Neural cell (in vitro differentiated cells): Measurements from ENCODE around the gene L1CAM. TPM values are rescaled to one million over a fixed set of nuclear protein-coding genes. Genes with fewer than 3 reads are reported as not detected.

Experiments used
- H2AFZ ChIP-seq: fragments of 200-600, 300-800 bp; sonication (generic), shearing (Covaris generic); 2 replicates; pipeline ENCODE4 v1.6.0; 2014; ENCODE audit warnings: low read depth, mild to moderate bottlenecking, antibody characterized with exemption, low read length, moderate library complexity
- H3F3A ChIP-seq: fragments of 200-600 bp; shearing (Covaris generic); 2 replicates; pipeline ENCODE4 v1.6.1; 2016; ENCODE audit warnings: mild to moderate bottlenecking, moderate library complexity, mixed read lengths, antibody characterized with exemption, low read length; ENCODE audit not compliant: insufficient read depth, poor library complexity, severe bottlenecking
- H3K27ac ChIP-seq: fragments of 200-600, 300-800 bp; sonication (generic), shearing (Covaris generic); 2 replicates; pipeline ENCODE4 v1.5.1; 2014; ENCODE audit warnings: mild to moderate bottlenecking, low read length, moderate library complexity
- H3K27me3 ChIP-seq: fragments of 300-800, 200-600 bp; sonication (generic), shearing (Covaris generic); 2 replicates; pipeline ENCODE4 v1.6.0; 2014; ENCODE audit warnings: mild to moderate bottlenecking, low read depth, low read length, moderate library complexity; ENCODE audit not compliant: insufficient read depth
- H3K36me3 ChIP-seq: fragments of 300-800, 200-600 bp; sonication (generic), shearing (Covaris generic); 2 replicates; pipeline ENCODE4 v1.5.1; 2014; ENCODE audit warnings: mild to moderate bottlenecking, antibody characterized with exemption, low read length, moderate library complexity; ENCODE audit not compliant: insufficient read depth
- H3K4me2 ChIP-seq: fragments of 300-800, 200-600 bp; sonication (generic), shearing (Covaris generic); 2 replicates; pipeline ENCODE4 v1.6.0; 2014; ENCODE audit warnings: mild to moderate bottlenecking, low read length
- H3K4me3 ChIP-seq: fragments of 300-800, 200-600 bp; sonication (generic), shearing (Covaris generic); 2 replicates; pipeline ENCODE4 v1.5.1; 2014; ENCODE audit warnings: mild to moderate bottlenecking, low read length, moderate library complexity
- H3K79me2 ChIP-seq: fragments of 200-600 bp; shearing (Covaris generic); replicated peaks from 2 replicates; pipeline ENCODE4 v1.6.0; 2014; ENCODE audit warnings: mild to moderate bottlenecking, low read length, moderate library complexity; ENCODE audit not compliant: insufficient read depth
- H3K9ac ChIP-seq: fragments of 300-800, 200-600 bp; sonication (generic), shearing (Covaris generic); 2 replicates; pipeline ENCODE4 v1.6.1; 2016; ENCODE audit warnings: mild to moderate bottlenecking, low read length, mixed read lengths
- H3K9me2 ChIP-seq: fragments of 200-600 bp; shearing (Covaris generic); 2 replicates; pipeline ENCODE4 v1.6.1; 2016; ENCODE audit warnings: mild to moderate bottlenecking, low read length, mixed read lengths; ENCODE audit not compliant: insufficient read depth
- H3K9me3 ChIP-seq: fragments of 200-600, 300-800 bp; sonication (generic), shearing (Covaris generic); 2 replicates; pipeline ENCODE4 v1.6.1; 2016; ENCODE audit warnings: mild to moderate bottlenecking, mixed run types, low read length, moderate library complexity, mixed read lengths
- H4K20me1 ChIP-seq: fragments of 200-600 bp; shearing (Covaris generic); 2 replicates; pipeline ENCODE4 v1.6.1; 2016; ENCODE audit warnings: mild to moderate bottlenecking, mixed run types; ENCODE audit not compliant: insufficient read depth
- EP300 ChIP-seq: fragments of 450-650 bp; conservative IDR thresholded peaks from 2 replicates; pipeline ENCODE4 v1.6.1; 2014; ENCODE audit warnings: antibody characterized with exemption, mild to moderate bottlenecking, moderate library complexity; ENCODE audit not compliant: poor library complexity, severe bottlenecking
- EZH2 ChIP-seq: fragments of 200-600, 300-800 bp; shearing (Covaris generic), sonication (generic); IDR thresholded peaks from 2 replicates; pipeline ENCODE4 v1.6.1; 2014; ENCODE audit warnings: antibody characterized with exemption, low read length, borderline replicate concordance, mild to moderate bottlenecking; ENCODE audit not compliant: insufficient read depth, poor library complexity, severe bottlenecking
- MXI1 ChIP-seq: fragments of 450-650 bp; conservative IDR thresholded peaks from 2 replicates; pipeline ENCODE4 v1.6.1; 2014; ENCODE audit warnings: antibody characterized with exemption, mild to moderate bottlenecking; ENCODE audit not compliant: poor library complexity, severe bottlenecking
- POLR2AphosphoS5 ChIP-seq: IDR thresholded peaks from 2 replicates; pipeline ENCODE4 v1.6.1; 2012
- RAD21 ChIP-seq: fragments of 450-650 bp; conservative IDR thresholded peaks from 2 replicates; pipeline ENCODE4 v1.6.1; 2014; ENCODE audit warnings: antibody characterized with exemption, mild to moderate bottlenecking, moderate library complexity
- REST ChIP-seq: IDR thresholded peaks from 2 replicates; pipeline ENCODE4 v1.6.1; 2012; ENCODE audit warnings: borderline replicate concordance
- SMC3 ChIP-seq: fragments of 450-650 bp; conservative IDR thresholded peaks from 2 replicates; pipeline ENCODE4 v1.6.1; 2014; ENCODE audit warnings: antibody characterized with exemption, mild to moderate bottlenecking, moderate library complexity; ENCODE audit not compliant: poor library complexity
- TAF1 ChIP-seq: IDR thresholded peaks from 2 replicates; pipeline ENCODE4 v1.6.1; 2012; ENCODE audit warnings: low read depth
- polyA plus RNA-seq: library from polyadenylated mRNA; depleted of rRNA; stranded (reverse); fragments of >200 nt; gene quantifications from 2 replicates; pipeline ENCODE4 v1.2.3, GENCODE V29; 2014
- TF ChIP-seq, protein P1 (sequence below): fragments of 450-650 bp; IDR thresholded peaks from 2 replicates; pipeline ENCODE4 v1.5.1; 2014; ENCODE audit warnings: antibody characterized with exemption, mild to moderate bottlenecking, moderate library complexity; ENCODE audit not compliant: poor library complexity, severe bottlenecking

Gene L1CAM
- polyA plus RNA-seq, 1 donor from 2014 or later, result 88.0 TPM

- Histone ChIP-seq H3K9me3 (no peaks in the 10 kb centered on the region), H3K4me3 (no peak overlapping the region), H3K9me2 (no peaks in the 10 kb centered on the region), H3K4me2 (no peak overlapping the region), H3K79me2 (no peaks in the 10 kb centered on the region), H3K27ac (no peak overlapping the region), H3K9ac (no peak overlapping the region), H3F3A (no peaks in the 10 kb centered on the region), H4K20me1 (no peaks in the 10 kb centered on the region), H3K27me3 (no peaks in the 10 kb centered on the region), H3K36me3 (no peaks in the 10 kb centered on the region), H2AFZ (no peak overlapping the region)
- no peak for TF ChIP-seq POLR2AphosphoS5
- no peak for TF ChIP-seq MXI1
- no peak for TF ChIP-seq TAF1
- TF ChIP-seq REST, result no peak
- no peak for TF ChIP-seq EZH2
- TF ChIP-seq, protein P1, sequence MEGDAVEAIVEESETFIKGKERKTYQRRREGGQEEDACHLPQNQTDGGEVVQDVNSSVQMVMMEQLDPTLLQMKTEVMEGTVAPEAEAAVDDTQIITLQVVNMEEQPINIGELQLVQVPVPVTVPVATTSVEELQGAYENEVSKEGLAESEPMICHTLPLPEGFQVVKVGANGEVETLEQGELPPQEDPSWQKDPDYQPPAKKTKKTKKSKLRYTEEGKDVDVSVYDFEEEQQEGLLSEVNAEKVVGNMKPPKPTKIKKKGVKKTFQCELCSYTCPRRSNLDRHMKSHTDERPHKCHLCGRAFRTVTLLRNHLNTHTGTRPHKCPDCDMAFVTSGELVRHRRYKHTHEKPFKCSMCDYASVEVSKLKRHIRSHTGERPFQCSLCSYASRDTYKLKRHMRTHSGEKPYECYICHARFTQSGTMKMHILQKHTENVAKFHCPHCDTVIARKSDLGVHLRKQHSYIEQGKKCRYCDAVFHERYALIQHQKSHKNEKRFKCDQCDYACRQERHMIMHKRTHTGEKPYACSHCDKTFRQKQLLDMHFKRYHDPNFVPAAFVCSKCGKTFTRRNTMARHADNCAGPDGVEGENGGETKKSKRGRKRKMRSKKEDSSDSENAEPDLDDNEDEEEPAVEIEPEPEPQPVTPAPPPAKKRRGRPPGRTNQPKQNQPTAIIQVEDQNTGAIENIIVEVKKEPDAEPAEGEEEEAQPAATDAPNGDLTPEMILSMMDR, result no peak
- TF ChIP-seq SMC3, result no peak
- no peak for TF ChIP-seq RAD21
- no peak for TF ChIP-seq EP300
Measured at GRCh38 chrX:153932220-153932915, 46.4 kb upstream of the L1CAM start.

- H2AFZ ChIP-seq, result no peak overlapping the region
- H3F3A ChIP-seq, result no peaks in the 10 kb centered on the region
- no peak overlapping the region for H3K27ac ChIP-seq
- no peaks in the 10 kb centered on the region for H3K79me2 ChIP-seq
- no peak overlapping the region for H3K4me2 ChIP-seq
- TF ChIP-seq RAD21 (no peak), REST (no peak), TAF1 (no peak), POLR2AphosphoS5 (no peak), MXI1 (no peak), EP300 (no peak), EZH2 (no peak)
- H3K9me3 ChIP-seq, result no peaks in the 10 kb centered on the region
- H4K20me1 ChIP-seq, result no peaks in the 10 kb centered on the region
- no peaks in the 10 kb centered on the region for H3K27me3 ChIP-seq
- H3K9ac ChIP-seq, result no peak overlapping the region
- H3K4me3 ChIP-seq, result no peak overlapping the region
- H3K9me2 ChIP-seq, result no peaks in the 10 kb centered on the region
- H3K36me3 ChIP-seq, result no peaks in the 10 kb centered on the region
Measured at GRCh38 chrX:153931748-153932147, 45.8 kb upstream of the L1CAM start.
